ENCODE measurements around the gene SETD6.
A peak's percentile ranks its signal among the peaks of the same experiment; 100 is the strongest.

Gene SETD6

GRCh38 chr16:58494981-58495520 lies 20.3 kb upstream of the SETD6 start:
- DNase-seq: peak; percentile 77

- no peak for DNase-seq
Observed at GRCh38 chr16:58495521-58496331, 19.6 kb upstream of the SETD6 start.

GRCh38 chr16:58497468-58497867 lies 17.8 kb upstream of the SETD6 start:
- DNase-seq: no peak

- no peak for DNase-seq
Observed at GRCh38 chr16:58497935-58498334, 17.4 kb upstream of the SETD6 start.

GRCh38 chr16:58498341-58499091 lies 16.8 kb upstream of the SETD6 start:
- no peak for DNase-seq

GRCh38 chr16:58499092-58499511 lies 16.2 kb upstream of the SETD6 start:
- no peak for DNase-seq

GRCh38 chr16:58499615-58500351 lies 15.5 kb upstream of the SETD6 start, which contains the start of gene NDRG4:
Gene NDRG4 (plus strand): TSS chr16:58500143. CDS start chr16:58500249, 106 bp downstream.
- peak; percentile 79 for DNase-seq

- DNase-seq: no peak
Observed at GRCh38 chr16:58500430-58501241, 14.7 kb upstream of the SETD6 start.

- DNase-seq: no peak
Observed at GRCh38 chr16:58501242-58502131, 13.8 kb upstream of the SETD6 start.

GRCh38 chr16:58502217-58502921 lies 12.9 kb upstream of the SETD6 start:
- no peak for DNase-seq

GRCh38 chr16:58503166-58503862 lies 12.0 kb upstream of the SETD6 start:
- DNase-seq: no peak

GRCh38 chr16:58503863-58504688 lies 11.2 kb upstream of the SETD6 start:
- no peak for DNase-seq

GRCh38 chr16:58506241-58507194 lies 8.8 kb upstream of the SETD6 start:
- peak; percentile 72 for DNase-seq

- no peak for DNase-seq
Observed at GRCh38 chr16:58507195-58507962, 7.9 kb upstream of the SETD6 start.

GRCh38 chr16:58507963-58508670 lies 7.2 kb upstream of the SETD6 start:
- DNase-seq: no peak

GRCh38 chr16:58508671-58509251 lies 6.6 kb upstream of the SETD6 start:
- DNase-seq: no peak
